ENCODE data around the gene ARSI. TPM values are rescaled to one million over a fixed set of nuclear protein-coding genes. Genes with fewer than 3 reads are reported as not detected.
A peak's percentile ranks its signal among the peaks of the same experiment; 100 is the strongest.

ARSI gene
- total and polyA plus RNA-seq, 5 donors = 0.25 to 1.1 (median 0.62) TPM

GRCh38 chr5:150341331-150341730 is 38.6 kb upstream of the ARSI start:
- no peak for ATAC-seq
- no peaks in the 10 kb centered on the region for H3K27me3 ChIP-seq (ENCODE audit: control insufficient read depth, insufficient read depth)
- DNase-seq = no peak
- intact Hi-C loops (cut with DNase I) = loop anchor here in 1 of 4 donors (10.0 kb wide), 1 partner anchor 67 kb away; no protein-coding TSS in a partner anchor
- H3K9me3 ChIP-seq (ENCODE audit: control insufficient read depth, low read length) = no peaks in the 10 kb centered on the region
- H3K4me1 ChIP-seq (ENCODE audit: control insufficient read depth, insufficient read depth, low read length) = no peaks in the 10 kb centered on the region
- WGBS = 83% methylated on average over 4 of the region's 4 CpGs
- H3K4me3 ChIP-seq (ENCODE audit: low read length) = no peak overlapping the region
- H3K27ac ChIP-seq (ENCODE audit: low read length) = no peak overlapping the region

GRCh38 chr5:150340614-150341255 is 38.0 kb upstream of the ARSI start:
- Histone ChIP-seq H3K9me3 (ENCODE audit: control insufficient read depth, low read length) (no peaks in the 10 kb centered on the region), H3K27ac (ENCODE audit: low read length) (no peak overlapping the region), H3K4me1 (ENCODE audit: control insufficient read depth, insufficient read depth, low read length) (no peaks in the 10 kb centered on the region), H3K27me3 (ENCODE audit: control insufficient read depth, insufficient read depth) (no peaks in the 10 kb centered on the region), H3K4me3 (ENCODE audit: low read length) (no peak overlapping the region)
- 84% methylated on average over 7 of the region's 7 CpGs for WGBS
- no peak for DNase-seq
- ATAC-seq = no peak
- intact Hi-C loops (cut with DNase I) = loop anchor here in 1 of 4 donors (10.0 kb wide), 1 partner anchor 66 kb away; no protein-coding TSS in a partner anchor

GRCh38 chr5:150339841-150340240 is 37.1 kb upstream of the ARSI start:
- Histone ChIP-seq H3K27me3 (ENCODE audit: control insufficient read depth, insufficient read depth) (no peaks in the 10 kb centered on the region), H3K4me1 (ENCODE audit: control insufficient read depth, insufficient read depth, low read length) (no peaks in the 10 kb centered on the region), H3K27ac (ENCODE audit: low read length) (no peak overlapping the region), H3K4me3 (ENCODE audit: low read length) (no peak overlapping the region), H3K9me3 (ENCODE audit: control insufficient read depth, low read length) (no peaks in the 10 kb centered on the region)
- intact Hi-C loops (cut with DNase I) = loop anchor here in 1 of 4 donors (10.0 kb wide), 1 partner anchor 65 kb away; no protein-coding TSS in a partner anchor
- no peak for DNase-seq
- WGBS = 96% methylated on average over 4 of the region's 4 CpGs
- ATAC-seq = no peak

GRCh38 chr5:150339165-150339564 is 36.5 kb upstream of the ARSI start:
- WGBS = 47% methylated on average over 5 of the region's 5 CpGs
- intact Hi-C loops (cut with DNase I) = no loop called here
- H3K4me1 ChIP-seq (ENCODE audit: control insufficient read depth, insufficient read depth, low read length) = no peaks in the 10 kb centered on the region
- no peaks in the 10 kb centered on the region for H3K27me3 ChIP-seq (ENCODE audit: control insufficient read depth, insufficient read depth)
- H3K4me3 ChIP-seq (ENCODE audit: low read length) = no peak overlapping the region
- H3K27ac ChIP-seq (ENCODE audit: low read length) = no peak overlapping the region
- no peak for DNase-seq
- no peak for ATAC-seq
- no peaks in the 10 kb centered on the region for H3K9me3 ChIP-seq (ENCODE audit: control insufficient read depth, low read length)

GRCh38 chr5:150338546-150338945 is 35.8 kb upstream of the ARSI start:
- Histone ChIP-seq H3K9me3 (ENCODE audit: control insufficient read depth, low read length) (no peaks in the 10 kb centered on the region), H3K27ac (ENCODE audit: low read length) (no peak overlapping the region), H3K27me3 (ENCODE audit: control insufficient read depth, insufficient read depth) (no peaks in the 10 kb centered on the region), H3K4me1 (ENCODE audit: control insufficient read depth, insufficient read depth, low read length) (no peaks in the 10 kb centered on the region), H3K4me3 (ENCODE audit: low read length) (no peak overlapping the region)
- ATAC-seq (peak in 1 of 2 donors; percentile 18), DNase-seq (no peak)
- 92% methylated on average over 11 of the region's 11 CpGs for WGBS
- intact Hi-C loops (cut with DNase I) = no loop called here

- Histone ChIP-seq H3K27me3 (ENCODE audit: control insufficient read depth, insufficient read depth) (no peaks in the 10 kb centered on the region), H3K4me3 (ENCODE audit: low read length) (no peak overlapping the region), H3K4me1 (ENCODE audit: control insufficient read depth, insufficient read depth, low read length) (no peaks in the 10 kb centered on the region), H3K27ac (ENCODE audit: low read length) (no peak overlapping the region), H3K9me3 (ENCODE audit: control insufficient read depth, low read length) (no peaks in the 10 kb centered on the region)
- ATAC-seq = no peak
- intact Hi-C loops (cut with DNase I) = no loop called here
- 90% methylated on average over 4 of the region's 4 CpGs for WGBS
- no peak for DNase-seq
These were observed 33.1 kb upstream of the ARSI start for GRCh38 chr5:150335778-150336177.

- H3K27ac ChIP-seq (ENCODE audit: low read length) = no peak overlapping the region
- H3K27me3 ChIP-seq (ENCODE audit: control insufficient read depth, insufficient read depth) = no peaks in the 10 kb centered on the region
- no peak for DNase-seq
- WGBS = 64% methylated on average over 5 of the region's 5 CpGs
- H3K4me1 ChIP-seq (ENCODE audit: control insufficient read depth, insufficient read depth, low read length) = no peaks in the 10 kb centered on the region
- no peak overlapping the region for H3K4me3 ChIP-seq (ENCODE audit: low read length)
- intact Hi-C loops (cut with DNase I) = no loop called here
- ATAC-seq = no peak
- no peaks in the 10 kb centered on the region for H3K9me3 ChIP-seq (ENCODE audit: control insufficient read depth, low read length)
These were observed 30.7 kb upstream of the ARSI start for GRCh38 chr5:150333400-150333799.

GRCh38 chr5:150329881-150330876 is 27.5 kb upstream of the ARSI start:
- WGBS = 83% methylated on average over 17 of the region's 17 CpGs
- Histone ChIP-seq H3K27ac (ENCODE audit: low read length) (no peak overlapping the region), H3K9me3 (ENCODE audit: control insufficient read depth, low read length) (no peaks in the 10 kb centered on the region), H3K27me3 (ENCODE audit: control insufficient read depth, insufficient read depth) (no peaks in the 10 kb centered on the region), H3K4me1 (ENCODE audit: control insufficient read depth, insufficient read depth, low read length) (no peaks in the 10 kb centered on the region), H3K4me3 (ENCODE audit: low read length) (no peak overlapping the region)
- intact Hi-C loops (cut with DNase I) = no loop called here
- peak in 1 of 2 donors; percentile 42 for ATAC-seq
- DNase-seq = peak in 2 of 3 donors; percentile 41 to 76

- WGBS = 28% methylated on average over 2 of the region's 2 CpGs
- no peak overlapping the region for H3K4me3 ChIP-seq (ENCODE audit: low read length)
- H3K4me1 ChIP-seq (ENCODE audit: control insufficient read depth, insufficient read depth, low read length) = no peaks in the 10 kb centered on the region
- no peak overlapping the region for H3K27ac ChIP-seq (ENCODE audit: low read length)
- intact Hi-C loops (cut with DNase I) = no loop called here
- ATAC-seq (no peak), DNase-seq (no peak)
- H3K27me3 ChIP-seq (ENCODE audit: control insufficient read depth, insufficient read depth) = no peaks in the 10 kb centered on the region
- H3K9me3 ChIP-seq (ENCODE audit: control insufficient read depth, low read length) = no peaks in the 10 kb centered on the region
These were observed 26.3 kb upstream of the ARSI start for GRCh38 chr5:150329038-150329437.

GRCh38 chr5:150328515-150328914 is 25.8 kb upstream of the ARSI start:
- WGBS = 94% methylated on average over 2 of the region's 2 CpGs
- no peak for ATAC-seq

GRCh38 chr5:150327139-150327538 is 24.4 kb upstream of the ARSI start:
- intact Hi-C loops (cut with DNase I) = no loop called here
- H3K27me3 ChIP-seq (ENCODE audit: control insufficient read depth, insufficient read depth) = no peaks in the 10 kb centered on the region
- ATAC-seq = no peak
- H3K4me1 ChIP-seq (ENCODE audit: control insufficient read depth, insufficient read depth, low read length) = no peaks in the 10 kb centered on the region
- no peaks in the 10 kb centered on the region for H3K9me3 ChIP-seq (ENCODE audit: control insufficient read depth, low read length)
- no peak overlapping the region for H3K4me3 ChIP-seq (ENCODE audit: low read length)
- H3K27ac ChIP-seq (ENCODE audit: low read length) = no peak overlapping the region
- DNase-seq = no peak
- WGBS = 77% methylated on average over 3 of the region's 3 CpGs

More at GRCh38 chr5:150328515-150328914, 25.8 kb upstream of the ARSI start:
- Histone ChIP-seq H3K27me3 (ENCODE audit: control insufficient read depth, insufficient read depth) (no peaks in the 10 kb centered on the region), H3K4me1 (ENCODE audit: control insufficient read depth, insufficient read depth, low read length) (no peaks in the 10 kb centered on the region), H3K9me3 (ENCODE audit: control insufficient read depth, low read length) (no peaks in the 10 kb centered on the region), H3K27ac (ENCODE audit: low read length) (no peak overlapping the region), H3K4me3 (ENCODE audit: low read length) (no peak overlapping the region)
- intact Hi-C loops (cut with DNase I) = no loop called here
- no peak for DNase-seq

Measured in right cardiac atrium (tissue), 5 donors.